ENCODE data around the gene CD82.
A peak's percentile ranks its signal among the peaks of the same experiment; 100 is the strongest.
"Not testable (repeated sequence)": the region's sequence is repeated elsewhere in the genome, so short reads cannot be mapped to it uniquely, and the experiment has no call there.

Gene CD82

GRCh38 chr11:44652901-44653644 lies 87.6 kb downstream of the CD82 start:
- H3K4me1 ChIP-seq (ENCODE audit: control insufficient read depth, insufficient read depth, low read length): no peaks in the 10 kb centered on the region
- H3K4me3 ChIP-seq (ENCODE audit: low read length): no peak overlapping the region
- H3K27ac ChIP-seq (ENCODE audit: low read depth, low read length): no peak overlapping the region
- H3K27me3 ChIP-seq (ENCODE audit: control insufficient read depth, insufficient read depth, low read length): no peaks in the 10 kb centered on the region
- H3K36me3 ChIP-seq (ENCODE audit: control insufficient read depth, insufficient read depth, low read length): no peaks in the 10 kb centered on the region
- H3K9ac ChIP-seq (ENCODE audit: low read length): no peak overlapping the region

GRCh38 chr11:44654057-44654456 lies 88.6 kb downstream of the CD82 start:
- H3K27me3 ChIP-seq (ENCODE audit: control insufficient read depth, insufficient read depth, low read length): no peaks in the 10 kb centered on the region
- H3K27ac ChIP-seq (ENCODE audit: low read depth, low read length): no peak overlapping the region

GRCh38 chr11:44654596-44654995 lies 89.1 kb downstream of the CD82 start:
- Histone ChIP-seq H3K4me1 (ENCODE audit: control insufficient read depth, insufficient read depth, low read length) (no peaks in the 10 kb centered on the region), H3K4me3 (ENCODE audit: low read length) (no peak overlapping the region), H3K36me3 (ENCODE audit: control insufficient read depth, insufficient read depth, low read length) (no peaks in the 10 kb centered on the region), H3K9ac (ENCODE audit: low read length) (no peak overlapping the region), H3K27me3 (ENCODE audit: control insufficient read depth, insufficient read depth, low read length) (no peaks in the 10 kb centered on the region), H3K27ac (ENCODE audit: low read depth, low read length) (no peak overlapping the region)

More at GRCh38 chr11:44654057-44654456, 88.6 kb downstream of the CD82 start:
- Histone ChIP-seq H3K4me1 (ENCODE audit: control insufficient read depth, insufficient read depth, low read length) (no peaks in the 10 kb centered on the region), H3K36me3 (ENCODE audit: control insufficient read depth, insufficient read depth, low read length) (no peaks in the 10 kb centered on the region), H3K4me3 (ENCODE audit: low read length) (no peak overlapping the region), H3K9ac (ENCODE audit: low read length) (no peak overlapping the region)

- Histone ChIP-seq H3K27me3 (ENCODE audit: control insufficient read depth, insufficient read depth, low read length) (no peaks in the 10 kb centered on the region), H3K4me1 (ENCODE audit: control insufficient read depth, insufficient read depth, low read length) (peaks cover 3% of the 10 kb centered on the region), H3K4me3 (ENCODE audit: low read length) (no peak overlapping the region), H3K36me3 (ENCODE audit: control insufficient read depth, insufficient read depth, low read length) (no peaks in the 10 kb centered on the region), H3K9ac (ENCODE audit: low read length) (no peak overlapping the region), H3K27ac (ENCODE audit: low read depth, low read length) (no peak overlapping the region)
Measured at GRCh38 chr11:44657836-44658505, 92.5 kb downstream of the CD82 start.

- Histone ChIP-seq H3K4me1 (ENCODE audit: control insufficient read depth, insufficient read depth, low read length) (peaks cover 3% of the 10 kb centered on the region), H3K4me3 (ENCODE audit: low read length) (no peak overlapping the region), H3K9ac (ENCODE audit: low read length) (no peak overlapping the region), H3K27me3 (ENCODE audit: control insufficient read depth, insufficient read depth, low read length) (no peaks in the 10 kb centered on the region), H3K27ac (ENCODE audit: low read depth, low read length) (no peak overlapping the region), H3K36me3 (ENCODE audit: control insufficient read depth, insufficient read depth, low read length) (no peaks in the 10 kb centered on the region)
Measured at GRCh38 chr11:44658506-44658850, 93.0 kb downstream of the CD82 start.

GRCh38 chr11:44659641-44660040 lies 94.2 kb downstream of the CD82 start:
- peak overlapping the region; percentile 21 for H3K27ac ChIP-seq (ENCODE audit: low read depth, low read length)

GRCh38 chr11:44660535-44660934 lies 95.1 kb downstream of the CD82 start:
- H3K4me3 ChIP-seq (ENCODE audit: low read length); H3K9ac ChIP-seq (ENCODE audit: low read length); H3K36me3 ChIP-seq (ENCODE audit: control insufficient read depth, insufficient read depth, low read length); H3K4me1 ChIP-seq (ENCODE audit: control insufficient read depth, insufficient read depth, low read length); H3K27me3 ChIP-seq (ENCODE audit: control insufficient read depth, insufficient read depth, low read length); H3K27ac ChIP-seq (ENCODE audit: low read depth, low read length): not testable (repeated sequence)

More at GRCh38 chr11:44659641-44660040, 94.2 kb downstream of the CD82 start:
- Histone ChIP-seq H3K36me3 (ENCODE audit: control insufficient read depth, insufficient read depth, low read length) (no peaks in the 10 kb centered on the region), H3K27me3 (ENCODE audit: control insufficient read depth, insufficient read depth, low read length) (no peaks in the 10 kb centered on the region), H3K4me1 (ENCODE audit: control insufficient read depth, insufficient read depth, low read length) (peaks cover 3% of the 10 kb centered on the region), H3K9ac (ENCODE audit: low read length) (no peak overlapping the region), H3K4me3 (ENCODE audit: low read length) (no peak overlapping the region)

- no peaks in the 10 kb centered on the region for H3K27me3 ChIP-seq (ENCODE audit: control insufficient read depth, insufficient read depth, low read length)
- peaks cover 3% of the 10 kb centered on the region for H3K4me1 ChIP-seq (ENCODE audit: control insufficient read depth, insufficient read depth, low read length)
- H3K36me3 ChIP-seq (ENCODE audit: control insufficient read depth, insufficient read depth, low read length): no peaks in the 10 kb centered on the region
- H3K9ac ChIP-seq (ENCODE audit: low read length): no peak overlapping the region
- H3K27ac ChIP-seq (ENCODE audit: low read depth, low read length): no peak overlapping the region
- no peak overlapping the region for H3K4me3 ChIP-seq (ENCODE audit: low read length)
Measured at GRCh38 chr11:44661311-44661717, 95.9 kb downstream of the CD82 start.
